Mesendoderm (in vitro differentiated cells): ENCODE data around the gene RAB20.

Experiments
- DNase-seq: peaks from one replicate; pipeline ENCODE4 v3.0.0; 2013
- H2AK5ac ChIP-seq: 2 replicates; pipeline ENCODE4 v1.6.1; 2013; ENCODE audit warnings: low read length, inconsistent platforms
- H2BK120ac ChIP-seq: 2 replicates; pipeline ENCODE4 v1.6.1; 2013; ENCODE audit warnings: low read depth, mild to moderate bottlenecking, low read length, moderate library complexity, mixed read lengths
- H2BK15ac ChIP-seq: replicated peaks from 2 replicates; pipeline ENCODE4 v1.6.1; 2013; ENCODE audit warnings: low read depth, mild to moderate bottlenecking, moderate library complexity
- H2BK5ac ChIP-seq: 2 replicates; pipeline ENCODE4 v1.6.1; 2013; ENCODE audit warnings: low read length, inconsistent platforms
- H3K18ac ChIP-seq: 2 replicates; pipeline ENCODE4 v1.6.1; 2013; ENCODE audit warnings: mild to moderate bottlenecking, low read length, mixed read lengths
- H3K23ac ChIP-seq: one replicate; pipeline ENCODE4 v1.6.1; 2013; ENCODE audit warnings: low read length
- H3K27ac ChIP-seq: 2 replicates; pipeline ENCODE4 v1.5.1; 2013; ENCODE audit warnings: low read depth, mild to moderate bottlenecking, inconsistent platforms, low read length, moderate library complexity
- H3K27me3 ChIP-seq: 2 replicates; pipeline ENCODE4 v1.6.1; 2013; ENCODE audit warnings: low read length, control low read depth, mild to moderate bottlenecking, inconsistent platforms; ENCODE audit not compliant: insufficient read depth, poor library complexity
- H3K36me3 ChIP-seq: 2 replicates; pipeline ENCODE4 v1.6.1; 2013; ENCODE audit warnings: low read length, inconsistent platforms; ENCODE audit not compliant: control insufficient read depth, insufficient read depth
- H3K4ac ChIP-seq: one replicate; pipeline ENCODE4 v1.6.1; 2013; ENCODE audit warnings: low read depth, mild to moderate bottlenecking, low read length, moderate library complexity
- H3K4me1 ChIP-seq: 2 replicates; pipeline ENCODE4 v1.6.1; 2013; ENCODE audit warnings: low read depth, low read length, inconsistent platforms; ENCODE audit not compliant: control insufficient read depth
- H3K4me2 ChIP-seq: 2 replicates; pipeline ENCODE4 v1.6.1; 2013; ENCODE audit warnings: low read length
- H3K4me3 ChIP-seq: 2 replicates; pipeline ENCODE4 v1.5.1; 2013; ENCODE audit warnings: mild to moderate bottlenecking, low read length
- H3K56ac ChIP-seq: one replicate; pipeline ENCODE4 v1.6.1; 2013; ENCODE audit warnings: low read length
- H3K79me1 ChIP-seq: 2 replicates; pipeline ENCODE4 v1.6.1; 2013; ENCODE audit warnings: low read length, inconsistent platforms
- H3K79me2 ChIP-seq: 2 replicates; pipeline ENCODE4 v1.6.1; 2013; ENCODE audit warnings: mild to moderate bottlenecking, low read length; ENCODE audit not compliant: control insufficient read depth, insufficient read depth
- H3K9ac ChIP-seq: 2 replicates; pipeline ENCODE4 v1.6.1; 2013; ENCODE audit warnings: low read length, inconsistent platforms
- H4K5ac ChIP-seq: one replicate; pipeline ENCODE4 v1.6.1; 2013; ENCODE audit warnings: low read length
- H4K8ac ChIP-seq: one replicate; pipeline ENCODE4 v1.6.1; 2013; ENCODE audit warnings: low read depth, mild to moderate bottlenecking, control low read depth, low read length, moderate library complexity
- WGBS: extraction: QIAGEN DNeasy Blood & Tissue Kit; methylation state at CpG from one replicate; pipeline ENCODE4 v1.1.7; 2013; ENCODE audit warnings: low lambda C conversion rate, missing lambda C conversion rate; ENCODE audit not compliant: insufficient coverage; ENCODE audit errors: extremely low coverage; 5-methylcytosine and 5-hydroxymethylcytosine counted together

Gene RAB20

GRCh38 chr13:110600980-110601379, 39.5 kb upstream of the RAB20 start:
- Histone ChIP-seq H3K4me2 (no peak overlapping the region), H3K79me1 (no peaks in the 10 kb centered on the region), H2AK5ac (peak overlapping the region; percentile 92), H2BK120ac (peak overlapping the region; percentile 56), H3K4me1 (peaks cover 8% of the 10 kb centered on the region), H3K56ac (peak overlapping the region; percentile 79), H4K5ac (peak overlapping the region; percentile 35), H3K4me3 (no peak overlapping the region), H3K27me3 (no peaks in the 10 kb centered on the region), H2BK5ac (peak overlapping the region; percentile 97), H3K4ac (peak overlapping the region; percentile 84), H3K9ac (peak overlapping the region; percentile 26), H3K18ac (peak overlapping the region; percentile 52), H4K8ac (no peak overlapping the region), H3K36me3 (no peaks in the 10 kb centered on the region), H3K27ac (peak overlapping the region; percentile 74), H2BK15ac (no peak overlapping the region), H3K23ac (no peak overlapping the region), H3K79me2 (no peaks in the 10 kb centered on the region)
- WGBS: no CpG with 5 or more reads among the region's 4 CpGs
- no peak for DNase-seq

- Histone ChIP-seq H2BK5ac (peak overlapping the region; percentile 26), H3K4me3 (no peak overlapping the region), H3K23ac (no peak overlapping the region), H3K4me2 (no peak overlapping the region), H4K8ac (no peak overlapping the region), H3K56ac (peak overlapping the region; percentile 63), H3K4me1 (peaks cover 8% of the 10 kb centered on the region), H3K18ac (peak overlapping the region; percentile 52), H3K4ac (no peak overlapping the region), H3K27me3 (no peaks in the 10 kb centered on the region), H4K5ac (no peak overlapping the region), H3K36me3 (no peaks in the 10 kb centered on the region), H3K79me2 (no peaks in the 10 kb centered on the region), H3K27ac (peak overlapping the region; percentile 45), H2AK5ac (no peak overlapping the region), H2BK15ac (no peak overlapping the region), H3K9ac (peak overlapping the region; percentile 8), H3K79me1 (no peaks in the 10 kb centered on the region), H2BK120ac (no peak overlapping the region)
- DNase-seq: peak; percentile 62
- no CpG with 5 or more reads among the region's 10 CpGs for WGBS
Observed at GRCh38 chr13:110600261-110600819, 38.8 kb upstream of the RAB20 start.

GRCh38 chr13:110597041-110597689, 35.6 kb upstream of the RAB20 start:
- Histone ChIP-seq H3K9ac (no peak overlapping the region), H2AK5ac (no peak overlapping the region), H3K4me2 (no peak overlapping the region), H3K27me3 (no peaks in the 10 kb centered on the region), H3K36me3 (no peaks in the 10 kb centered on the region), H3K4me3 (no peak overlapping the region), H2BK15ac (no peak overlapping the region), H2BK120ac (peak overlapping the region; percentile 3), H3K79me2 (no peaks in the 10 kb centered on the region), H3K56ac (peak overlapping the region; percentile 20), H3K4me1 (peaks cover 8% of the 10 kb centered on the region), H4K5ac (no peak overlapping the region), H2BK5ac (no peak overlapping the region), H3K4ac (no peak overlapping the region), H3K23ac (no peak overlapping the region), H3K27ac (no peak overlapping the region), H3K18ac (peak overlapping the region; percentile 33), H4K8ac (no peak overlapping the region), H3K79me1 (no peaks in the 10 kb centered on the region)
- no CpG with 5 or more reads among the region's 16 CpGs for WGBS
- DNase-seq: no peak

- no peaks in the 10 kb centered on the region for H3K79me2 ChIP-seq
- no peak overlapping the region for H3K18ac ChIP-seq
- H3K23ac ChIP-seq: no peak overlapping the region
- no peak overlapping the region for H3K9ac ChIP-seq
- no peaks in the 10 kb centered on the region for H3K36me3 ChIP-seq
- no peaks in the 10 kb centered on the region for H3K4me1 ChIP-seq
- H2BK5ac ChIP-seq: no peak overlapping the region
- DNase-seq: peak; percentile 80
- H4K5ac ChIP-seq: no peak overlapping the region
- H3K27me3 ChIP-seq: no peaks in the 10 kb centered on the region
- no peak overlapping the region for H3K27ac ChIP-seq
- H2BK15ac ChIP-seq: no peak overlapping the region
- no peak overlapping the region for H3K4ac ChIP-seq
- no peak overlapping the region for H4K8ac ChIP-seq
- H2AK5ac ChIP-seq: no peak overlapping the region
- no peaks in the 10 kb centered on the region for H3K79me1 ChIP-seq
- no peak overlapping the region for H3K4me2 ChIP-seq
- WGBS: no CpG with 5 or more reads among the region's 6 CpGs
- no peak overlapping the region for H2BK120ac ChIP-seq
- no peak overlapping the region for H3K56ac ChIP-seq
- H3K4me3 ChIP-seq: no peak overlapping the region
Observed at GRCh38 chr13:110593430-110594130, 32.1 kb upstream of the RAB20 start.

- Histone ChIP-seq H3K36me3 (no peaks in the 10 kb centered on the region), H3K27me3 (no peaks in the 10 kb centered on the region), H4K5ac (no peak overlapping the region), H3K4ac (no peak overlapping the region), H2AK5ac (no peak overlapping the region), H4K8ac (no peak overlapping the region), H3K9ac (no peak overlapping the region), H3K56ac (no peak overlapping the region), H3K79me1 (no peaks in the 10 kb centered on the region), H2BK5ac (no peak overlapping the region), H3K4me2 (no peak overlapping the region), H3K18ac (no peak overlapping the region), H3K4me3 (no peak overlapping the region), H3K4me1 (no peaks in the 10 kb centered on the region), H3K79me2 (no peaks in the 10 kb centered on the region), H2BK120ac (no peak overlapping the region), H3K27ac (no peak overlapping the region), H3K23ac (no peak overlapping the region), H2BK15ac (no peak overlapping the region)
- no CpG with 5 or more reads among the region's 2 CpGs for WGBS
- DNase-seq: no peak
Observed at GRCh38 chr13:110592665-110593064, 31.1 kb upstream of the RAB20 start.
